Smooth muscle cell (in vitro differentiated cells): Measurements from ENCODE around the gene EPC2. TPM values are rescaled to one million over a fixed set of nuclear protein-coding genes. Genes with fewer than 3 reads are reported as not detected.
A peak's percentile ranks its signal among the peaks of the same experiment; 100 is the strongest.

Source experiments
- DNase-seq: peaks from one replicate; lab custom pipeline; 2025; ENCODE audit not compliant: unreplicated experiment; lab: John Stamatoyannopoulos, UW
- H2AFZ ChIP-seq: fragments of 200-600 bp; sonication (generic); 2 replicates; pipeline ENCODE4 v1.6.0; 2016; ENCODE audit warnings: antibody characterized with exemption, low read depth, mild to moderate bottlenecking
- H3F3A ChIP-seq: fragments of 200-600 bp; sonication (generic); 2 replicates; pipeline ENCODE4 v1.6.0; 2017; ENCODE audit warnings: antibody characterized with exemption, low read depth
- H3K27ac ChIP-seq: fragments of 200-600 bp; sonication (generic); 2 replicates; pipeline ENCODE4 v1.5.1; 2016; ENCODE audit warnings: low read depth, mild to moderate bottlenecking
- H3K27me3 ChIP-seq: fragments of 200-600 bp; sonication (generic); 2 replicates; pipeline ENCODE4 v1.6.1; 2016; ENCODE audit warnings: low read depth, mild to moderate bottlenecking
- H3K36me3 ChIP-seq: fragments of 200-600 bp; sonication (generic); 2 replicates; pipeline ENCODE4 v1.5.1; 2016; ENCODE audit warnings: low read depth
- H3K4me1 ChIP-seq: fragments of 200-600 bp; sonication (generic); 2 replicates; pipeline ENCODE4 v1.5.1; 2016; ENCODE audit warnings: low read depth
- H3K4me2 ChIP-seq: fragments of 200-600 bp; sonication (generic); 2 replicates; pipeline ENCODE4 v1.6.0; 2016; ENCODE audit warnings: mild to moderate bottlenecking
- H3K4me3 ChIP-seq: fragments of 200-600 bp; sonication (generic); 2 replicates; pipeline ENCODE4 v1.5.1; 2016; ENCODE audit warnings: mild to moderate bottlenecking
- H3K79me2 ChIP-seq: fragments of 200-600 bp; sonication (generic); 2 replicates; pipeline ENCODE4 v1.6.0; 2016; ENCODE audit warnings: low read depth, mild to moderate bottlenecking
- H3K9ac ChIP-seq: fragments of 200-600 bp; sonication (generic); 2 replicates; pipeline ENCODE4 v1.6.0; 2016; ENCODE audit warnings: low read depth
- H3K9me3 ChIP-seq: fragments of 200-600 bp; sonication (generic); replicated peaks from 2 replicates; pipeline ENCODE4 v1.5.1; 2016; ENCODE audit warnings: low read depth
- H4K20me1 ChIP-seq: fragments of 200-600 bp; sonication (generic); 2 replicates; pipeline ENCODE4 v1.6.0; 2016; ENCODE audit warnings: low read depth
- CTCF ChIP-seq: fragments of 200-600 bp; sonication (generic); IDR thresholded peaks from 2 replicates; pipeline ENCODE4 v1.5.1; 2017; ENCODE audit warnings: borderline replicate concordance, mild to moderate bottlenecking, antibody characterized with exemption; ENCODE audit not compliant: insufficient read depth, poor library complexity, severe bottlenecking
- WGBS: methylation state at CpG from one replicate; pipeline ENCODE4 v1.1.7; 2016; ENCODE audit warnings: low lambda C conversion rate; 5-methylcytosine and 5-hydroxymethylcytosine counted together
- polyA plus RNA-seq: library from polyadenylated mRNA; unstranded; fragments of >200 nt; fragmentation: Nextera tagmentation; extraction: Ambion mirVana; gene quantifications from 2 replicates; pipeline ENCODE4 v1.2.1, GENCODE V29; 2016
- total RNA-seq: library from RNA; depleted of rRNA; stranded (reverse); fragments of >200 nt; gene quantifications from 2 replicates; pipeline ENCODE4 v1.2.3, GENCODE V29; 2014

EPC2 gene
- total and polyA plus RNA-seq, 2 experiments from 2014 or later: 2.7 to 26.7 TPM

GRCh38 chr2:148667113-148667836 lies 22.7 kb downstream of the EPC2 start:
- WGBS: 82% methylated on average over 4 of the region's 4 CpGs
- H3K36me3 ChIP-seq: no peaks in the 10 kb centered on the region
- H3K9me3 ChIP-seq: no peaks in the 10 kb centered on the region
- no peaks in the 10 kb centered on the region for H3F3A ChIP-seq
- peaks cover 93% of the 10 kb centered on the region for H4K20me1 ChIP-seq
- peaks cover 3% of the 10 kb centered on the region for H3K4me1 ChIP-seq
- no peak overlapping the region for H3K9ac ChIP-seq
- H3K4me3 ChIP-seq: no peak overlapping the region
- peaks cover 100% of the 10 kb centered on the region for H3K79me2 ChIP-seq
- no peaks in the 10 kb centered on the region for H3K27me3 ChIP-seq
- no peak for DNase-seq
- no peak for TF ChIP-seq CTCF
- no peak overlapping the region for H2AFZ ChIP-seq
- no peak overlapping the region for H3K27ac ChIP-seq
- no peak overlapping the region for H3K4me2 ChIP-seq

GRCh38 chr2:148670773-148671172 lies 26.2 kb downstream of the EPC2 start:
- Histone ChIP-seq H3K27me3 (no peaks in the 10 kb centered on the region), H3K9me3 (no peaks in the 10 kb centered on the region), H2AFZ (no peak overlapping the region), H3K9ac (no peak overlapping the region), H3K36me3 (no peaks in the 10 kb centered on the region), H3K4me2 (peak overlapping the region; percentile 10), H4K20me1 (peaks cover 100% of the 10 kb centered on the region), H3F3A (no peaks in the 10 kb centered on the region), H3K4me3 (no peak overlapping the region), H3K27ac (peak overlapping the region; percentile 19), H3K4me1 (peaks cover 8% of the 10 kb centered on the region), H3K79me2 (peaks cover 100% of the 10 kb centered on the region)
- no peak for TF ChIP-seq CTCF
- no peak for DNase-seq
- WGBS: 55% methylated on average over 1 of the region's 1 CpG

- H3F3A ChIP-seq: no peaks in the 10 kb centered on the region
- peak overlapping the region; percentile 20 for H3K27ac ChIP-seq
- H3K9ac ChIP-seq: no peak overlapping the region
- no peaks in the 10 kb centered on the region for H3K9me3 ChIP-seq
- no peak overlapping the region for H2AFZ ChIP-seq
- 20% methylated on average over 2 of the region's 2 CpGs for WGBS
- peaks cover 89% of the 10 kb centered on the region for H3K79me2 ChIP-seq
- peak overlapping the region; percentile 26 for H3K4me2 ChIP-seq
- H3K4me1 ChIP-seq: peaks cover 8% of the 10 kb centered on the region
- H3K4me3 ChIP-seq: no peak overlapping the region
- H3K27me3 ChIP-seq: no peaks in the 10 kb centered on the region
- H3K36me3 ChIP-seq: no peaks in the 10 kb centered on the region
- TF ChIP-seq CTCF: peak; percentile 43
- no peak for DNase-seq
- peaks cover 86% of the 10 kb centered on the region for H4K20me1 ChIP-seq
Measured at GRCh38 chr2:148674063-148675020, 29.8 kb downstream of the EPC2 start.
